Astrocyte (in vitro differentiated cells and primary cell): Measurements from ENCODE around the gene ZFHX3.

Source experiments
- EZH2 ChIP-seq: IDR thresholded peaks from 2 replicates; pipeline ENCODE4 v1.6.1; 2012; ENCODE audit warnings: mild to moderate bottlenecking, low read length, inconsistent platforms; ENCODE audit not compliant: insufficient read depth
- TF ChIP-seq, protein P1 (sequence below): IDR thresholded peaks from 2 replicates; pipeline ENCODE4 v1.5.1; 2011; ENCODE audit warnings: low read depth, mild to moderate bottlenecking, inconsistent platforms, low read length, moderate library complexity; ENCODE audit not compliant: insufficient read depth

DNA sequence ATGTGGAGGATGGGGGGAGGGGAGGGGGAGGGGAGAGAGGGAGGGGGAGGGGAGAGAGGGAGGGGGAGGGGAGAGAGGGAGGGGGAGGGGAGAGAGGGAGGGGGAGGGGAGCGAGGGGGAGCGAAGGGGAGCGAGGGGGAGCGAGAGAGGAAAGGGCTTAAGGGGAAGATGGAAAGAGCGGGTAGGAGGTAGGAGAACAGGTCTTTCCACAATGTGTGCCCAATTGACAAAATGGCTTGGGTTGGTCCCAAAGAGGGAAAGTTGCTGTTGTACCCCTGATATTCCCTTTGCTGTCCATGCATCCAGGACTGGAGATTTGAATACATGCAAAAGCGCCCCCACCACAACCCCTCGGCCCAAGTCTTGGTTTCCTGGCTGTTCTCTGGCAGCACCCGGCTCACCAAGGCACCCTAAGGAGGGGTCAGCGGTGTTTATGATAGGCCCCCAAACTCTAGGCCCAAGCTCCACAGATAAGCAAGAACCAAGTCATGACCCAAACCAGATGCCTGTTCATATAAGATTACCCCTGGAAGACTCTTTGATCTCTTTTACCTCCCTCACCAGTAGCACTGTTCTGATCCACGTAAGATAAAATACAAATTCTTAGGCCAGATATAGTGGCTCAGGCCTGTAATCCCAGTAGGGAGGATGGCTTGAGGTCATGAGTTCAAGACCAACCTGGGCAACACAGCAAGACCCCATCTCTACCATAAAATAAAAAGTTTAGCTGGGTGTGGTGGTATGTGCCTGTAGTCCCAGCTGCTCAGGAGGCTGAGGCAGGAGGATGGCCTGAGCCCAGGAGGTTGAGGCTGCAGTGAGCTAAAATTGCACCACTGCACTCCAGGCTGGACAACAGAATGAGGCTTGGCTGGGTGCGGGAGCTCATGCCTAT, 119.6 kb downstream of the ZFHX3 start:
- TF ChIP-seq, protein P1, sequence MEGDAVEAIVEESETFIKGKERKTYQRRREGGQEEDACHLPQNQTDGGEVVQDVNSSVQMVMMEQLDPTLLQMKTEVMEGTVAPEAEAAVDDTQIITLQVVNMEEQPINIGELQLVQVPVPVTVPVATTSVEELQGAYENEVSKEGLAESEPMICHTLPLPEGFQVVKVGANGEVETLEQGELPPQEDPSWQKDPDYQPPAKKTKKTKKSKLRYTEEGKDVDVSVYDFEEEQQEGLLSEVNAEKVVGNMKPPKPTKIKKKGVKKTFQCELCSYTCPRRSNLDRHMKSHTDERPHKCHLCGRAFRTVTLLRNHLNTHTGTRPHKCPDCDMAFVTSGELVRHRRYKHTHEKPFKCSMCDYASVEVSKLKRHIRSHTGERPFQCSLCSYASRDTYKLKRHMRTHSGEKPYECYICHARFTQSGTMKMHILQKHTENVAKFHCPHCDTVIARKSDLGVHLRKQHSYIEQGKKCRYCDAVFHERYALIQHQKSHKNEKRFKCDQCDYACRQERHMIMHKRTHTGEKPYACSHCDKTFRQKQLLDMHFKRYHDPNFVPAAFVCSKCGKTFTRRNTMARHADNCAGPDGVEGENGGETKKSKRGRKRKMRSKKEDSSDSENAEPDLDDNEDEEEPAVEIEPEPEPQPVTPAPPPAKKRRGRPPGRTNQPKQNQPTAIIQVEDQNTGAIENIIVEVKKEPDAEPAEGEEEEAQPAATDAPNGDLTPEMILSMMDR, result no peak
- no peak for TF ChIP-seq EZH2
